ENCODE results near the gene ZNF487. TPM values are rescaled to one million over a fixed set of nuclear protein-coding genes. Genes with fewer than 3 reads are reported as not detected.

Gene ZNF487
- polyA plus RNA-seq, 4 donors, result 5.0 to 17.4 (median 11.6) TPM

- no peaks in the 10 kb centered on the region for H3K9me3 ChIP-seq (ENCODE audit: control insufficient read depth in 2 of 2, insufficient read depth in 1 of 2, low read depth in 1 of 2, low read length in 1 of 2)
- H3K4me3 ChIP-seq (ENCODE audit: low read depth in 1 of 3, low read length in 3 of 3), result peak within 1 kb of the TSS; percentile 83 to 98 (median 91)
- WGBS, 3 donors, result 0 to 1% (median 1%) methylated on average over 59 to 68 of the region's 68 CpGs
- H3K27me3 ChIP-seq (ENCODE audit: control insufficient read depth in 3 of 3, insufficient read depth in 3 of 3, low read length in 3 of 3), result no peaks in the 10 kb centered on the region
- peaks cover 0 to 12% (median 0%) of the 10 kb centered on the region in 3 donors for H3K36me3 ChIP-seq (ENCODE audit: control insufficient read depth in 3 of 3, insufficient read depth in 2 of 3, low read depth in 1 of 3, low read length in 3 of 3)
- H3K4me1 ChIP-seq (ENCODE audit: control insufficient read depth in 3 of 3, insufficient read depth in 2 of 3, low read depth in 1 of 3, low read length in 2 of 3), result peaks cover 0 to 17% (median 3%) of the 10 kb centered on the region in 3 donors
- FAIRE-seq, result no peak
- H3K27ac ChIP-seq (ENCODE audit: low read depth in 1 of 3, low read length in 2 of 3), result peak within 1 kb of the TSS; percentile 95 to 100 (median 99)
- DNase-seq, result peak; percentile 96 to 99
Measured at GRCh38 chr10:43408710-43409384, 28.1 kb upstream of the ZNF487 start, which contains the start of gene HNRNPF. TSS of gene HNRNPF (minus strand) at chr10:43409186. CDS start at chr10:43387884, 21,302 bp downstream.

- DNase-seq, result peak in 1 of 2 donors; percentile 66
- Histone ChIP-seq H3K27ac (ENCODE audit: low read depth in 1 of 3, low read length in 2 of 3) (peak overlapping the region; percentile 94 to 100 (median 99)), H3K4me1 (ENCODE audit: control insufficient read depth in 3 of 3, insufficient read depth in 2 of 3, low read depth in 1 of 3, low read length in 2 of 3) (peaks cover 0 to 10% (median 3%) of the 10 kb centered on the region in 3 donors), H3K36me3 (ENCODE audit: control insufficient read depth in 3 of 3, insufficient read depth in 2 of 3, low read depth in 1 of 3, low read length in 3 of 3) (peaks cover 0 to 9% (median 0%) of the 10 kb centered on the region in 3 donors), H3K9me3 (ENCODE audit: control insufficient read depth in 2 of 2, insufficient read depth in 1 of 2, low read depth in 1 of 2, low read length in 1 of 2) (no peaks in the 10 kb centered on the region), H3K27me3 (ENCODE audit: control insufficient read depth in 3 of 3, insufficient read depth in 3 of 3, low read length in 3 of 3) (no peaks in the 10 kb centered on the region), H3K4me3 (ENCODE audit: low read depth in 1 of 3, low read length in 3 of 3) (peak overlapping the region; percentile 42 to 71 (median 46))
- WGBS, 3 donors, result 5 to 10% (median 7%) methylated on average over 46 of the region's 46 CpGs
- no peak for FAIRE-seq
Measured at GRCh38 chr10:43409385-43410109, 27.4 kb upstream of the ZNF487 start.

GRCh38 chr10:43410345-43410744, 26.6 kb upstream of the ZNF487 start:
- DNase-seq (no peak), FAIRE-seq (no peak)
- Histone ChIP-seq H3K27me3 (ENCODE audit: control insufficient read depth in 3 of 3, insufficient read depth in 3 of 3, low read length in 3 of 3) (no peaks in the 10 kb centered on the region), H3K36me3 (ENCODE audit: control insufficient read depth in 3 of 3, insufficient read depth in 2 of 3, low read depth in 1 of 3, low read length in 3 of 3) (peaks cover 0 to 9% (median 0%) of the 10 kb centered on the region in 3 donors), H3K4me1 (ENCODE audit: control insufficient read depth in 3 of 3, insufficient read depth in 2 of 3, low read depth in 1 of 3, low read length in 2 of 3) (peaks cover 0 to 7% (median 3%) of the 10 kb centered on the region in 3 donors), H3K4me3 (ENCODE audit: low read depth in 1 of 3, low read length in 3 of 3) (peak overlapping the region in 1 of 3 donors; percentile 71), H3K27ac (ENCODE audit: low read depth in 1 of 3, low read length in 2 of 3) (peak overlapping the region in 2 of 3 donors; percentile 13 to 100), H3K9me3 (ENCODE audit: control insufficient read depth in 2 of 2, insufficient read depth in 1 of 2, low read depth in 1 of 2, low read length in 1 of 2) (no peaks in the 10 kb centered on the region)
- WGBS, 3 donors, result 81 to 93% (median 89%) methylated on average over 14 of the region's 14 CpGs

- H3K9me3 ChIP-seq (ENCODE audit: control insufficient read depth in 2 of 2, insufficient read depth in 1 of 2, low read depth in 1 of 2, low read length in 1 of 2), result no peaks in the 10 kb centered on the region
- WGBS, 3 donors, result 64 to 74% (median 69%) methylated on average over 2 of the region's 2 CpGs
- DNase-seq (no peak), FAIRE-seq (no peak)
- no peaks in the 10 kb centered on the region for H3K27me3 ChIP-seq (ENCODE audit: control insufficient read depth in 3 of 3, insufficient read depth in 3 of 3, low read length in 3 of 3)
- no peak overlapping the region for H3K4me3 ChIP-seq (ENCODE audit: low read depth in 1 of 3, low read length in 3 of 3)
- H3K36me3 ChIP-seq (ENCODE audit: control insufficient read depth in 3 of 3, insufficient read depth in 2 of 3, low read depth in 1 of 3, low read length in 3 of 3), result no peaks in the 10 kb centered on the region
- no peaks in the 10 kb centered on the region for H3K4me1 ChIP-seq (ENCODE audit: control insufficient read depth in 3 of 3, insufficient read depth in 2 of 3, low read depth in 1 of 3, low read length in 2 of 3)
- H3K27ac ChIP-seq (ENCODE audit: low read depth in 1 of 3, low read length in 2 of 3), result no peak overlapping the region
Measured at GRCh38 chr10:43411536-43411935, 25.4 kb upstream of the ZNF487 start.

GRCh38 chr10:43415544-43415943, 21.4 kb upstream of the ZNF487 start:
- H3K9me3 ChIP-seq (ENCODE audit: control insufficient read depth in 2 of 2, insufficient read depth in 1 of 2, low read depth in 1 of 2, low read length in 1 of 2), result no peaks in the 10 kb centered on the region
- H3K27me3 ChIP-seq (ENCODE audit: control insufficient read depth in 3 of 3, insufficient read depth in 3 of 3, low read length in 3 of 3), result no peaks in the 10 kb centered on the region
- H3K27ac ChIP-seq (ENCODE audit: low read depth in 1 of 3, low read length in 2 of 3), result no peak overlapping the region
- 30 to 75% (median 66%) methylated on average over 9 to 10 of the region's 10 CpGs for WGBS, 3 donors
- H3K4me3 ChIP-seq (ENCODE audit: low read depth in 1 of 3, low read length in 3 of 3), result no peak overlapping the region
- DNase-seq, result no peak
- H3K4me1 ChIP-seq (ENCODE audit: control insufficient read depth in 3 of 3, insufficient read depth in 2 of 3, low read depth in 1 of 3, low read length in 2 of 3), result peaks cover 0 to 14% (median 3%) of the 10 kb centered on the region in 3 donors
- no peak for FAIRE-seq
- H3K36me3 ChIP-seq (ENCODE audit: control insufficient read depth in 3 of 3, insufficient read depth in 2 of 3, low read depth in 1 of 3, low read length in 3 of 3), result no peaks in the 10 kb centered on the region

GRCh38 chr10:43417950-43418768, 18.8 kb upstream of the ZNF487 start:
- peak overlapping the region in 1 of 3 donors; percentile 52 for H3K27ac ChIP-seq (ENCODE audit: low read depth in 1 of 3, low read length in 2 of 3)
- H3K27me3 ChIP-seq (ENCODE audit: control insufficient read depth in 3 of 3, insufficient read depth in 3 of 3, low read length in 3 of 3), result no peaks in the 10 kb centered on the region
- no peaks in the 10 kb centered on the region for H3K9me3 ChIP-seq (ENCODE audit: control insufficient read depth in 2 of 2, insufficient read depth in 1 of 2, low read depth in 1 of 2, low read length in 1 of 2)
- no peak overlapping the region for H3K4me3 ChIP-seq (ENCODE audit: low read depth in 1 of 3, low read length in 3 of 3)
- 66 to 70% (median 67%) methylated on average over 14 of the region's 14 CpGs for WGBS, 3 donors
- FAIRE-seq, result no peak
- H3K4me1 ChIP-seq (ENCODE audit: control insufficient read depth in 3 of 3, insufficient read depth in 2 of 3, low read depth in 1 of 3, low read length in 2 of 3), result peaks cover 2 to 23% (median 3%) of the 10 kb centered on the region in 3 donors
- no peak for DNase-seq
- H3K36me3 ChIP-seq (ENCODE audit: control insufficient read depth in 3 of 3, insufficient read depth in 2 of 3, low read depth in 1 of 3, low read length in 3 of 3), result no peaks in the 10 kb centered on the region

- Histone ChIP-seq H3K4me1 (ENCODE audit: control insufficient read depth in 3 of 3, insufficient read depth in 2 of 3, low read depth in 1 of 3, low read length in 2 of 3) (peaks cover 2 to 23% (median 3%) of the 10 kb centered on the region in 3 donors), H3K27me3 (ENCODE audit: control insufficient read depth in 3 of 3, insufficient read depth in 3 of 3, low read length in 3 of 3) (no peaks in the 10 kb centered on the region), H3K4me3 (ENCODE audit: low read depth in 1 of 3, low read length in 3 of 3) (peak overlapping the region in 2 of 3 donors; percentile 41 to 49), H3K36me3 (ENCODE audit: control insufficient read depth in 3 of 3, insufficient read depth in 2 of 3, low read depth in 1 of 3, low read length in 3 of 3) (no peaks in the 10 kb centered on the region), H3K27ac (ENCODE audit: low read depth in 1 of 3, low read length in 2 of 3) (peak overlapping the region; percentile 95 to 97 (median 96)), H3K9me3 (ENCODE audit: control insufficient read depth in 2 of 2, insufficient read depth in 1 of 2, low read depth in 1 of 2, low read length in 1 of 2) (no peaks in the 10 kb centered on the region)
- 59 to 63% (median 60%) methylated on average over 18 of the region's 18 CpGs for WGBS, 3 donors
- no peak for DNase-seq
- FAIRE-seq, result no peak
Measured at GRCh38 chr10:43419997-43420368, 16.9 kb upstream of the ZNF487 start.

All from small intestine (tissue), 7 donors.